Middle frontal gyrus (tissue), 1 donor: ENCODE results near the gene AIFM3.
"Not testable (repeated sequence)": the region's sequence is repeated elsewhere in the genome, so short reads cannot be mapped to it uniquely, and the experiment has no call there.

Experiments
- DNase-seq: peaks from one replicate; pipeline ENCODE4 v3.0.0-alpha.2; 2015; ENCODE audit warnings: low spot score; ENCODE audit errors: extremely low spot score

AIFM3 gene

GRCh38 chr22:20942203-20942902 is 24.7 kb upstream of the AIFM3 start:
- not testable (repeated sequence) for DNase-seq

GRCh38 chr22:20943104-20943933 is 23.7 kb upstream of the AIFM3 start:
- no peak for DNase-seq

- DNase-seq, result no peak
These were observed 23.0 kb upstream of the AIFM3 start for GRCh38 chr22:20944042-20944441.

GRCh38 chr22:20945578-20945934 is 21.5 kb upstream of the AIFM3 start:
- DNase-seq, result no peak

GRCh38 chr22:20946080-20946986 is 20.7 kb upstream of the AIFM3 start:
- DNase-seq, result no peak

- DNase-seq, result no peak
These were observed 20.1 kb upstream of the AIFM3 start for GRCh38 chr22:20946991-20947390.

GRCh38 chr22:20948450-20948849 is 18.6 kb upstream of the AIFM3 start:
- no peak for DNase-seq

GRCh38 chr22:20948989-20949388 is 18.1 kb upstream of the AIFM3 start:
- no peak for DNase-seq

- no peak for DNase-seq
These were observed 17.3 kb upstream of the AIFM3 start for GRCh38 chr22:20949698-20950183.

GRCh38 chr22:20951151-20951931 is 15.7 kb upstream of the AIFM3 start:
- no peak for DNase-seq

GRCh38 chr22:20951932-20952380 is 15.1 kb upstream of the AIFM3 start:
- DNase-seq, result no peak

- DNase-seq, result no peak
These were observed 14.3 kb upstream of the AIFM3 start for GRCh38 chr22:20952544-20953341.

- DNase-seq, result no peak
These were observed 13.8 kb upstream of the AIFM3 start for GRCh38 chr22:20953342-20953608.

- no peak for DNase-seq
These were observed 13.2 kb upstream of the AIFM3 start for GRCh38 chr22:20953668-20954500.

- no peak for DNase-seq
These were observed 11.5 kb upstream of the AIFM3 start for GRCh38 chr22:20955548-20955947.

- DNase-seq, result no peak
These were observed 10.6 kb upstream of the AIFM3 start for GRCh38 chr22:20956258-20957101.

- no peak for DNase-seq
These were observed 9.9 kb upstream of the AIFM3 start for GRCh38 chr22:20957102-20957682.
